ENCODE measurements around the gene NEK5.
"Not testable (repeated sequence)": the region's sequence is repeated elsewhere in the genome, so short reads cannot be mapped to it uniquely, and the experiment has no call there.

The NEK5 gene

DNA sequence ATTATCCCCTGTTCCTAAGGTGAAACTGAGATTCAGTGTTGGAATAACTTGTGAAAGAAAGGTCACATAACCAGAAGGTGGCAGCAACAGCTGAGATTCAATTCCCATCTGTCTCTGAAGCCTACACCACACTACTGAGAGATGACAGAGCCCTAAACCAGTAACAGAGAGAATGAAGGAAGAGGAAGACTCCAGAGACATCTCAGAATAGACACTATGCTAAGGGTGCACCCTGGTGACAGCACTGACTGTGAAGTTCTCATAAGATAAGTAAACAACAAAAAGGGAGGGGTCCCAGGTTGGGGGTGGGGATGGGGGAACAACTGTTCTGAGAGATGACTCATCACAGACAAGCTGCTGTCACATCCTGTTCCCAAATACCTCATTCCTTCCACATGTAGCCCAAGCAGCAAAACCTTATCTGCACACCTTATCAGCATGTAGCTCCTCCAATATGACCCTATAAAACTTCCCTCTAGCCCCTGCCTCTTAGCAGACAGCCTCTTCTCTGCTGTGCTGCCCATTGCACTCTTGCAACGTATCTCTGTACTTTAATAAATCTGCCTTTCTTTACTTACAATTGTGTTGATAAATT, 57.8 kb downstream of the NEK5 start:
- in situ Hi-C loops (cut with HindIII; ENCODE audit: low sequenced_read_pairs), result no loop called here

DNA sequence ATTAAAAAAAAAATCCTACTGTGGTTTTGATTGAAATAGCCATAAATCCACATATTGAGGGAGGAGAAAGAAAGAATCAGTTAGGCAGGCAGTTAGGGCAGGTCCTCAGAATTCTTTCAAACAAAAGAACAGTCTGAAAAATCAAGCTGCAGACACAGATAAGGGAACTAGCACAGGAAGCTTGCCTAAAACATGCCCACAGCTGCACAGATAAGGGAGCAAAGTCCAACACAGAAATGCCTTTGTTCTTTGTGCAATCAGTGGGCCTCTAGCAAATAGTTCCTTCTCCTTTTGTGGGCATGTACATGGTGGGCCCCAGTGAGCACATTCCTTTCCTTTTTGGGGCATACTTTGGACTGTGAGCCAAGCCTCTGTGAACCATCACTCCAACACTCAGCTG, 61.6 kb downstream of the NEK5 start:
- in situ Hi-C loops (cut with HindIII; ENCODE audit: low sequenced_read_pairs), result no loop called here

DNA sequence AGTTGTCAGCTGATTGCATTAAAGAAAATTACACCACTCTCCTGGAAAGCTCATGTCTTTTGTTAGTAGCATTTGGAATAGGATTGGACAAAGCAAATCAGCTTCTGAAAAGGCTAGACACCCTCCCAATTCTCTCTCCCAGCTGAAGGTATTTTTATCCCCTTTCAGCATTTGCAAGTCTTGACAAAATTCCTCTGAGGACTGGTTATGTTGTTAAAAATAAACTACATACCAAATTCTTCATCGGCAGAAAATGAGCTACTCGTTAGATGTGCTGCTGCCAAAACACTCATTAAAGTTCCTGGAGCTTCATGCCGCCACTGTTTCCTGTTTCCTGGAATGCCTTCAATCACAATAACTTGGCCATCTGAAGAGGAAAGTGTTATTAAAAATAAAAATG, 67.3 kb downstream of the NEK5 start:
- in situ Hi-C loops (cut with HindIII; ENCODE audit: low sequenced_read_pairs), result no loop called here

- in situ Hi-C loops (cut with HindIII; ENCODE audit: low sequenced_read_pairs), result not testable (repeated sequence)
Observed at GRCh38 chr13:52061064-52061463, 67.8 kb downstream of the NEK5 start.

DNA sequence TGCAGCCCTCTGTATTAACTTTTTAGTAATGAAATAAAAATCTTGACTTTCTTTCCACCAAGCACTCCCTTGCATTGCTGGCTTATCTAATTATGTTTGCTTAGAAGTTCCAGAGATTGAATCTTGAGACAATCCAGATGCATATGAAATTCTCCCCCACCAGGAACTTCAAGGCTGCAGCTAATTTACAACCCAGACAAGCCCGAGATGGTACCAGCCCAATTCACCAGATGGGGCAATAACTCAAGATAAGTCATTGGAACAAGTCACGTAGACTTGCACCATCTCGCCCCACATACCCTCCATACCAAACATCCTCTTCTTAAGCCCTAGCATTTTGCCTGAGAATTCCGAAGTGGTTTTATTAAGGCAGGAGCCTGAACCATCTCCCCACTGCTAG, 75.4 kb downstream of the NEK5 start:
- in situ Hi-C loops (cut with HindIII; ENCODE audit: low sequenced_read_pairs), result no loop called here

DNA sequence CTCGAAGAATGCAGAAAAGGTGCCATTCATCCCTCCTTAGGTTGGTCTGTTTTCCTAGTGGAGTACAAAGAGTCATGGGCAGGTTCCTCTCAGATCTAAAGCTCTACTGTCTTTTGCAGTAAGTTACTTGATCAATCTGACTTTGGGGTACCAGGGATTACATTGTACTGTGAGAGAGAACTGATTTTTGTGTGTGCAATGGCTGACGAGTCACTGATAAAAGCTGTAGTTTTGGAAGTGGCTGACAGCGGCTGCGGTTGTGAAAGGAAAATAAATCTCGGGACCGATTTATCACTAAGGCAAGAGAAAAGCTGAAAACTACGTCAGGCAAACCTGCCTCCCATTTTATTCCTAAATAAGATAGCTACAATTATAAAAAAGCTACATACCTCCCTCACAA, 77.5 kb downstream of the NEK5 start:
- in situ Hi-C loops (cut with HindIII; ENCODE audit: low sequenced_read_pairs), result no loop called here

DNA sequence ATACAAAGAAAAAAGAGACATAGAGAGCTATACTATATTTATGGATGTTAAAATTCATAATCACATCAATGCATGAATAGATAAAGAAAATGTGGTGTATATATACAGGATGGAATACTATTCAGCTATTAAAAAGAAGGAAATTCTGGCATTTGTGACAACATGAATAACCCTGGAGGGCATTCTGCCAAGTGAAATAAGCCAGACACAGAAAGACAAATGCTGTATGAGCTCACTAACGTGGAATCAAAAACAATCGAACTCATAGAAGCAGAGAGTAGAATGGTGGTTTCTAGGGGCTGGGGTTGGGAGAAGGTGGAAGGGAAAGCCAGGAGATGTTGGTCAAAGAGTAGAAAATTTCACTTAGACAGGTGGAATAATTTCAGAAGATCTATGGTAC, 80.4 kb downstream of the NEK5 start:
- in situ Hi-C loops (cut with HindIII; ENCODE audit: low sequenced_read_pairs), result no loop called here

- in situ Hi-C loops (cut with HindIII; ENCODE audit: low sequenced_read_pairs), result no loop called here
Observed at GRCh38 chr13:52047463-52047862, 81.4 kb downstream of the NEK5 start.

GRCh38 chr13:52043675-52044074, 85.2 kb downstream of the NEK5 start:
- in situ Hi-C loops (cut with HindIII; ENCODE audit: low sequenced_read_pairs), result no loop called here

DNA sequence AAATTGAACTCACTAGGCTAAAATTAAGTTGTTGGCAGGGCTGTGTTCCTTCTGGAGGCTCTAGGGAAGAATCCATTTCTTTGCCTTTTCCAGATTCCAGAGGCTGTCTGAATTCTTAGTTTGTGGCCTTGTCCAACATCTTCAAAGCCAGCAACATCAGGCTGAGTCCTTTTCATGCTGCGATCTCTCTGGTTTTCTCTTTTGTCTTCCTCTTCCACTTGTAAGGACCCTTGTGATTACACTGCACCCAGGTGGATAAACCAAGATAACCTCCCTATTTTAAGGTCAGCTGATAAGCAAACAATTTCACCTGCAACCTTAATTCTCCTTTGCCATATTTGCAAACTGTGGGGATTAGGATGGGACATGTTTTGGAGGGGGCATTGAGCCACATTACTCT, 92.8 kb downstream of the NEK5 start:
- in situ Hi-C loops (cut with HindIII; ENCODE audit: low sequenced_read_pairs), result no loop called here

DNA sequence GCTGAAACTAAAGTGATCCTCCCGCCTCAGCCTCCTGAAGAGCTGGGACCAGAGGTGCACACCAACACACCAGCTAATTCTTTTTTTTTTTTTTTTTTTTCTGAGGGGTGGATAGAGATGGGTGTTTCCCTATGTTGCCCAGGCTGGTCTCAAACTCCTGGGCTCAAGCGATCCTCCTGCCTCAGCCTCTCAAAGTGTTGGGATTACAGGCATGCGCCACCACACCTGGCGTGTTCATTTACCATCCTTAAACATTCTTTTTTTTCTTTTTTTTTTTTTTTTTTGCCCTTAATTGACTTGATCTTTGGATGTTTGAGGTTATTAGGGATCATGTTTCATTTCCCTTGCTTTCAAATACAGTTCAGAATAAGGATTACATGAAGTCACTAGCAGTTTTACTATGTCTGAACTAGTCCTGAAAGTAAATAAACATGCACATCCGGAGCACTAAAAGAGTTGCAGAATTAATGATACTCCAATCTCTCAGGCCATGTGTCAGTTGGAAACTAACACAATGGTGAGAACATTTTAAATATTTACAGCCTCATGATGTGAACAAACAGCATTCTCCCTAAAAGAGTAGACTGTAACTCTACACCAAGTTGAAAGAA, 94.2 kb downstream of the NEK5 start:
- in situ Hi-C loops (cut with HindIII; ENCODE audit: low sequenced_read_pairs), result no loop called here

GRCh38 chr13:52033039-52033438, 95.8 kb downstream of the NEK5 start:
- in situ Hi-C loops (cut with HindIII; ENCODE audit: low sequenced_read_pairs), result no loop called here

GRCh38 chr13:52030401-52030800, 98.5 kb downstream of the NEK5 start:
- in situ Hi-C loops (cut with HindIII; ENCODE audit: low sequenced_read_pairs), result not testable (repeated sequence)

DNA sequence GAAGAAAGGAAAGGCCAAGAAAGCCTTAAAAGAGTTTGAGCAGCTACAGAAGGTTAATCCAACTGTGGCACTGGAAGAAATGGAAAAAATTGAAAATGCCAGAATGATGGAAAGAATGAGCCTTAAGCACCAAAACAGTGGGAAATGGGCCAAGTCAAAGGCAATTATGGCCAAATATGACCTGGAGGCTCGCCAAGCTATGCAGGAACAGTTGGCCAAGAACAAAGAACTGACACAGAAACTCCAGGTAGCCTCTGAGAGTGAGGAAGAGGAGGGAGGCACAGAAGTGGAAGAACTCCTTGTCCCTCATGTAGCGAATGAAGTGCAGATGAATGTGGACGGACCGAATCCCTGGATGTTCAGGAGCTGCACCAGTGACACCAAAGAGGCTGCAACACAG, 99.3 kb downstream of the NEK5 start:
- in situ Hi-C loops (cut with HindIII; ENCODE audit: low sequenced_read_pairs), result no loop called here

GRCh38 chr13:52027832-52028231, 101.0 kb downstream of the NEK5 start:
- in situ Hi-C loops (cut with HindIII; ENCODE audit: low sequenced_read_pairs), result no loop called here

GRCh38 chr13:52026246-52026626, 102.6 kb downstream of the NEK5 start:
- in situ Hi-C loops (cut with HindIII; ENCODE audit: low sequenced_read_pairs), result no loop called here

DNA sequence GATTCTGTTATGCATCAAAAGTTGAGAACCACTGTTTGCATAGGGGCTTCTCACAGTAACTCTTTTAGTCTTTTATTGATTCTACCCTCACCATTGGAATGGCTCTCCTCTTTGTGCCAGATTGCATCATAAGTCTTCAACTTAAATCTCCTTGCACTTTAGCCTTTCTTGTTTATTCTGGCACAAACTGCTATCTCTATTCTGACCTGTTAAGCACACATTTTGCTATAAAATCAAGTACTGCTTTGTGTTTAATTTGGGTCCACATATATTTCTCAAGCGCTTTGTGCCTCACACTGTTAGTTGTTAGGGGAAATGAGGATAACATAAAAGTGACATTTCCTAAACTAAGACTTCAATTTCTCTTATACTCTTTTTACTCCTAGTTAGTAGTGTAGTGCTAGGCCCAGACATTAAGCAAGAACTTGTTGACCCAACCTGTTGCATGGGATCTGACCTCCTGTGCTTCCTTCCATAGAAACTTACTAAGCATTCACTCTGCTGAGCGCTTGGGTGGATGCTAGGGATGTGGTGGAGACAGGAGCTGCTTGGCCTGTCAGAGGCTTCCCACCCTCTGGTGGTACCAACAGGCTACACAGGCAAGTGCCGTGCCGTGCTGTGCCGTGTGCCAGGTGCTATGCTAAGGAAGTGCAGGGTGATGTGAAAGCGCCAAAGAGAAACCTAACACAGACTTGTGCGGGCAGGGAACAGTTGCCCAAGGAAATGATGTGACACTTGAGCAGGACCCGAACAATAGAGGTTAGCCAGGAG, 103.2 kb downstream of the NEK5 start:
- in situ Hi-C loops (cut with HindIII; ENCODE audit: low sequenced_read_pairs), result no loop called here

- in situ Hi-C loops (cut with HindIII; ENCODE audit: low sequenced_read_pairs), result no loop called here
Observed at GRCh38 chr13:52024481-52024880, 104.4 kb downstream of the NEK5 start, which contains the start of gene UTP14C. UTP14C (plus strand) TSS chr13:52024691; CDS start chr13:52028805, 4,114 bp downstream.

GRCh38 chr13:52022356-52022755, 106.5 kb downstream of the NEK5 start:
- in situ Hi-C loops (cut with HindIII; ENCODE audit: low sequenced_read_pairs), result no loop called here

GRCh38 chr13:52020191-52020590, 108.7 kb downstream of the NEK5 start:
- in situ Hi-C loops (cut with HindIII; ENCODE audit: low sequenced_read_pairs), result no loop called here

DNA sequence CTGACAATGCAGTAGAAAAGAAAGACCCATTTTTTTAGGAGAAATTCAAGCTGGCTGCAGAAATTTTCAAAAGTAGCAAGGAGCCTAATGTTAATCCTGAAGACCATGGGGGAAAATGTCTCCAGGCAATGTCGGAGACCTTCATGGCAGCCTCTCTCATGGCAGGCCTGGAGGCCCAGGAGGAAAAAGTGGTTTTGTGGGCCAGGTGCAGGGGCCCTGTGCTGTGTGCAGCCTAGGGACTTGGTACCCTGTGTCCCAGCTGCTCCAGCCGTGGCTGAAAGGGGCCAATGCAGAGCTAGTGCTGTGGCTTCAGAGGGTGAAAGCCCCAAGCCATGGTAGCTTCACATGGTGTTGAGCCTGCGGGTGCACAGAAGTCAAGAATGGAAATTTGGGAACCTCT, 112.6 kb downstream of the NEK5 start:
- in situ Hi-C loops (cut with HindIII; ENCODE audit: low sequenced_read_pairs), result no loop called here

DNA sequence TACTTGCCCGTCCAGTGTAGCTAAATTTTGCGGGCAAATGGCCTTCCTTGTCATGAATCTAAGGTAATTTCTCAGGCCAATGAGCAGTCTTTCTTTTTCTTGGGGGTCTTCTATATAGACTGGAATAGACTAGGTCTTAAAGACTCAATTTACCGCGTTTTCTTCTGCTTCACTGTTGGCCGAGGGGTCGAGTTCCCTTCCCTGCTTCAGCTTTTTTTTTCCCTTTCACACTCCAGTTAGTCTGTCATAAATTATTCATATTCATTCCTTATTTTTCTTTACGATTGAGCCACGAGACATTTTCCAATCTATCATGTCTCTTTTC, 116.4 kb downstream of the NEK5 start:
- in situ Hi-C loops (cut with HindIII; ENCODE audit: low sequenced_read_pairs), result no loop called here
